K562 (cell line): ENCODE measurements around the gene METTL25B. TPM values are rescaled to one million over a fixed set of nuclear protein-coding genes. Genes with fewer than 3 reads are reported as not detected.

Experiments used
- ATAC-seq: fragments of 200-7000 bp; cut with Tn5 transposase; 3 replicates; pipeline ENCODE4 v1.9.1; 2020; ENCODE audit warnings: moderate library complexity
- BruUV-seq: library from RNA; stranded (reverse); fragments of 400-500 nt; replicated peaks from 2 replicates; lab custom pipeline; 2021; lab: Mats Ljungman, UMichigan
- CTCF ChIA-PET: fragments of 300-600 bp; formaldehyde crosslinking; extraction: SDS; loops from one replicate; lab custom pipeline; 2021; ENCODE audit warnings: low intra/inter-chr PET ratio; lab: Yijun Ruan, JAX
- POLR2A ChIA-PET: fragments of 300-600, 350-650 bp; sonication (Branson Sonifier 250); formaldehyde crosslinking; extraction: SDS; loops from one replicate; lab custom pipeline; 2021; ENCODE audit warnings: antibody characterized with exemption, inconsistent platforms; lab: Yijun Ruan, JAX
- DNase-seq, 4 experiments: peaks; one replicate each; pipeline versions ENCODE4 v3.0.0 to v3.0.0-alpha.2; 2011 to 2018; ENCODE audit warnings: low spot score in 3 of 4, mixed read lengths in 3 of 4; ENCODE audit errors: extremely low read depth in 1 of 4
- FAIRE-seq: peaks from 2 replicates; lab custom pipeline; 2011; peaks lifted over from hg19 to GRCh38; lab: Jason Lieb, UNC
- H2AFZ ChIP-seq: 2 replicates; pipeline ENCODE4 v1.6.0; 2011; ENCODE audit warnings: low read depth, low read length, control low read depth, inconsistent platforms
- H3K27ac ChIP-seq: fragments of 200-600 bp; 3 replicates; pipeline ENCODE4 v1.8.0; 2011; ENCODE audit warnings: low read depth, mild to moderate bottlenecking, control low read depth, inconsistent platforms, low read length, moderate library complexity, mixed read lengths; ENCODE audit errors: extremely low read depth
- H3K27me3 ChIP-seq, 2 experiments: fragments of 300-600 bp in 1 of 2; 2 replicates in 1 of 2; 3 replicates in 1 of 2; pipeline versions ENCODE4 v1.6.0 to v1.8.0; 2011; ENCODE audit warnings: inconsistent platforms in 2 of 2, low read length in 2 of 2, mild to moderate bottlenecking in 1 of 2, mixed read lengths in 1 of 2, moderate library complexity in 1 of 2; ENCODE audit not compliant: control insufficient read depth in 2 of 2, insufficient read depth in 2 of 2
- H3K36me3 ChIP-seq: fragments of 300-600 bp; 3 replicates; pipeline ENCODE4 v1.8.0; 2011; ENCODE audit warnings: mild to moderate bottlenecking, low read length, inconsistent platforms; ENCODE audit not compliant: control insufficient read depth, insufficient read depth
- H3K4me1 ChIP-seq, 2 experiments: fragments of 200-600 bp in 1 of 2; replicated peaks in 1 of 2; 2 replicates in 1 of 2; 3 replicates in 1 of 2; pipeline versions ENCODE4 v1.5.1 to v1.8.0; 2011; ENCODE audit warnings: inconsistent platforms in 2 of 2, low read length in 2 of 2, mild to moderate bottlenecking in 1 of 2, mixed read lengths in 1 of 2, moderate library complexity in 1 of 2; ENCODE audit not compliant: control insufficient read depth in 2 of 2, insufficient read depth in 2 of 2
- H3K4me2 ChIP-seq: 2 replicates; pipeline ENCODE4 v1.6.1; 2011; ENCODE audit warnings: low read length, control low read depth, inconsistent platforms, mixed read lengths; ENCODE audit not compliant: insufficient read depth
- H3K4me3 ChIP-seq: fragments of 200-600 bp; sonication (generic), shearing (Covaris generic); 2 replicates; pipeline ENCODE4 v1.5.1; 2016; ENCODE audit warnings: control low read depth, inconsistent platforms
- H3K79me2 ChIP-seq: fragments of 200-600 bp; 3 replicates; pipeline ENCODE4 v1.8.0; 2011; ENCODE audit warnings: low read length, inconsistent platforms; ENCODE audit not compliant: control insufficient read depth, insufficient read depth
- H3K9ac ChIP-seq, 2 experiments: 2 replicates each; pipeline versions ENCODE4 v1.6.0 to v1.6.1; 2011; ENCODE audit warnings: low read depth in 2 of 2, low read length in 2 of 2, control low read depth in 1 of 2, inconsistent platforms in 1 of 2, mild to moderate bottlenecking in 1 of 2, mixed read lengths in 1 of 2; ENCODE audit not compliant: insufficient read depth in 1 of 2
- H3K9me1 ChIP-seq: one replicate; pipeline ENCODE4 v1.6.0; 2011; ENCODE audit warnings: inconsistent platforms, mild to moderate bottlenecking, low read length, moderate library complexity; ENCODE audit not compliant: control insufficient read depth, insufficient read depth
- H3K9me3 ChIP-seq: replicated peaks from 2 replicates; pipeline ENCODE4 v1.5.1; 2011; ENCODE audit warnings: low read depth, low read length, inconsistent platforms; ENCODE audit not compliant: control insufficient read depth, insufficient read depth
- H4K20me1 ChIP-seq: replicated peaks from 2 replicates; pipeline ENCODE4 v1.6.1; 2011; ENCODE audit warnings: low read length, inconsistent platforms, mixed read lengths; ENCODE audit not compliant: control insufficient read depth, insufficient read depth
- CBX1 ChIP-seq: sonication (generic); IDR thresholded peaks from 2 replicates; pipeline ENCODE4 v1.6.1; 2016; ENCODE audit warnings: antibody characterized with exemption, low read depth, mild to moderate bottlenecking
- CCNT2 ChIP-seq: IDR thresholded peaks from 2 replicates; pipeline ENCODE4 v1.6.1; 2011; ENCODE audit warnings: borderline replicate concordance, low read depth, mild to moderate bottlenecking, moderate library complexity, mixed read lengths, low read length; ENCODE audit not compliant: insufficient read length; ENCODE audit errors: extremely low read depth
- CHAMP1 ChIP-seq: fragments of 450-650 bp; IDR thresholded peaks from 2 replicates; pipeline ENCODE4 v1.6.1; 2016; ENCODE audit warnings: mild to moderate bottlenecking
- DPF2 ChIP-seq: fragments of 450-650 bp; IDR thresholded peaks from 2 replicates; pipeline ENCODE4 v1.6.1; 2016
- HDAC6 ChIP-seq: IDR thresholded peaks from 2 replicates; pipeline ENCODE4 v1.6.1; 2012; ENCODE audit warnings: low read depth, mild to moderate bottlenecking, control low read depth, inconsistent platforms, low read length, moderate library complexity
- KLF13 ChIP-seq: fragments of 450-650 bp; IDR thresholded peaks from 2 replicates; pipeline ENCODE4 v1.6.1; 2016; ENCODE audit warnings: missing genetic modification characterization, low read depth, mild to moderate bottlenecking, missing compliant biosample characterization, moderate library complexity, borderline replicate concordance
- NR1H2 ChIP-seq: sonication (generic); formaldehyde crosslinking; IDR thresholded peaks from 2 replicates; pipeline ENCODE4 v1.4.0; 2020; ENCODE audit warnings: mild to moderate bottlenecking, missing genetic modification reagents
- POLR2G ChIP-seq: fragments of 200-400 bp; formaldehyde crosslinking; IDR thresholded peaks from 2 replicates; pipeline ENCODE4 v1.6.1; 2017; ENCODE audit warnings: low read depth, mild to moderate bottlenecking, antibody characterized with exemption, low read length, moderate library complexity
- SMC3 ChIP-seq: conservative IDR thresholded peaks from 2 replicates; pipeline ENCODE4 v1.6.1; 2011; ENCODE audit warnings: low read depth, low read length, improper control_type of control experiment; ENCODE audit not compliant: insufficient read depth
- SP1 ChIP-seq: sonication (generic); formaldehyde crosslinking; IDR thresholded peaks from 2 replicates; pipeline ENCODE4 v1.8.1; 2022; ENCODE audit warnings: mild to moderate bottlenecking, missing genetic modification reagents
- STAT5B ChIP-seq: fragments of 250-450 bp; sonication (Bioruptor Pico); IDR thresholded peaks from 2 replicates; pipeline ENCODE4 v1.8.0; 2021; ENCODE audit warnings: mild to moderate bottlenecking, inconsistent platforms
- TBP ChIP-seq: optimal IDR thresholded peaks from 2 replicates; pipeline ENCODE3; 2011; ENCODE audit warnings: low read depth, low read length, improper control_type of control experiment
- TFAM ChIP-seq: fragments of 250-450 bp; sonication (Bioruptor Pico); conservative IDR thresholded peaks from 2 replicates; pipeline ENCODE4 v1.5.0; 2021; ENCODE audit warnings: mild to moderate bottlenecking, moderate library complexity
- THRAP3 ChIP-seq: fragments of 450-650 bp; IDR thresholded peaks from 2 replicates; pipeline ENCODE4 v1.6.1; 2016; ENCODE audit warnings: mild to moderate bottlenecking, inconsistent platforms, borderline replicate concordance
- ZKSCAN3 ChIP-seq: fragments of 250-450 bp; sonication (Bioruptor Pico); IDR thresholded peaks from 2 replicates; pipeline ENCODE4 v1.4.0; 2020
- ZNF354B ChIP-seq: fragments of 250-450 bp; sonication (Bioruptor Pico); IDR thresholded peaks from 2 replicates; pipeline ENCODE4 v1.4.0; 2020
- WGBS: fragments of 100-300 bp; shearing (Covaris generic); methylation state at CpG from one replicate; pipeline ENCODE4 v1.1.6; 2016; ENCODE audit warnings: low coverage, mixed read lengths; ENCODE audit not compliant: insufficient coverage; ENCODE audit errors: missing lambda C conversion rate; 5-methylcytosine and 5-hydroxymethylcytosine counted together
- in situ Hi-C: fragments of 300-500 bp; cut with MboI; formaldehyde crosslinking; loops from 4 replicates; pipeline ENCODE4 v1.15.0; 2018; ENCODE audit warnings: inconsistent platforms, mixed read lengths
- intact Hi-C: fragments of 100-400 bp; cut with micrococcal nuclease; formaldehyde crosslinking; loops from 2 replicates; pipeline ENCODE4 v1.14.2; 2022
- polyA plus RNA-seq, 8 experiments: library from polyadenylated mRNA; depleted of rRNA in 4 of 8; stranded (reverse) in 5 of 8; unstranded in 3 of 8; fragments of >200 nt; fragmentation: Nextera tagmentation in 2 of 8; fragmentation: Illumina TruSeq in 1 of 8; extraction: Ambion mirVana in 2 of 8; extraction: Trizol in 1 of 8; gene quantifications; 2 replicates each; pipeline versions ENCODE4 v1.2.1 to v1.2.3, GENCODE V29; 2011 to 2014; ENCODE audit warnings: inconsistent platforms in 1 of 8, missing spikeins in 1 of 8
- total RNA-seq, 7 experiments: library from RNA; depleted of rRNA in 6 of 7; stranded (reverse); fragments of >200 nt in 6 of 7; fragmentation: Illumina TruSeq in 2 of 7; extraction: Trizol in 2 of 7; gene quantifications; 2 replicates each; pipeline versions ENCODE4 v1.2.1 to v1.2.3, GENCODE V29; 2011 to 2021; ENCODE audit warnings: low replicate concordance in 1 of 7

The METTL25B gene
- total and polyA plus RNA-seq, 9 of the 15 experiments (the other 6 are each of a cell fraction or from before 2014, with no cell fraction given) = 7.7 to 48.3 (median 33.1) TPM

- ATAC-seq (peak; percentile 94), FAIRE-seq (peak; percentile 100), DNase-seq (peak; percentile 87 to 99 (median 89))
- Histone ChIP-seq H3K27me3 (no peaks in the 10 kb centered on the region), H3K9ac (peak within 1 kb of the TSS; percentile 91 to 98), H3K36me3 (peaks cover 22% of the 10 kb centered on the region), H3K4me2 (peak within 1 kb of the TSS; percentile 98), H3K4me1 (peaks cover 17 to 22% of the 10 kb centered on the region in 2 experiments; a peak in 3 of 5 replicates), H3K9me1 (no peaks in the 10 kb centered on the region), H3K79me2 (peaks cover 61% of the 10 kb centered on the region), H3K9me3 (no peaks in the 10 kb centered on the region), H3K27ac (peak within 1 kb of the TSS; percentile 84), H3K4me3 (peak within 1 kb of the TSS; percentile 88), H4K20me1 (no peaks in the 10 kb centered on the region), H2AFZ (peak within 1 kb of the TSS; percentile 89)
- ChIA-PET CTCF (interaction anchor here (1.0 kb wide), 1 partner anchor 38 kb away, joined by 3 read pairs; no protein-coding TSS in a partner anchor), POLR2A (interaction anchor here (0.5 to 3.2 kb wide), 17 partner anchors 9 to 104 kb away, joined by 3 to 27 read pairs (median 4); partner anchors contain the start of genes HDGF, ISG20L2, METTL25B and MRPL24)
- in situ Hi-C loops = loop anchor here (5.0 kb wide), 1 partner anchor 40 kb away; the partner anchor contains the start of genes ISG20L2 and METTL25B
- BruUV-seq = TSS peak; percentile 64
- intact Hi-C loops = loop anchor here (1.0 to 2.0 kb wide), 3 partner anchors 16 to 40 kb away; partner anchors contain the start of genes HDGF and MRPL24
- WGBS = under 1% methylated on average over 40 of the region's 50 CpGs
- no peak for TF ChIP-seq TFAM
- TF ChIP-seq DPF2 = peak; percentile 11; the same call in 1 of the 2 replicates
- TF ChIP-seq ZKSCAN3 (CRISPR knock-in tag) = no peak
- no peak for TF ChIP-seq NR1H2 (CRISPR knock-in tag)
- no peak for TF ChIP-seq CHAMP1
- TF ChIP-seq CBX1 = 0 out of 2 replicates have a peak, but pooled peaks have one; percentile 8
- 0 out of 2 replicates have a peak, but pooled peaks have one; percentile 42 for TF ChIP-seq KLF13 (tag)
- TF ChIP-seq HDAC6 = no peak
- TF ChIP-seq SP1 = peak; percentile 84; the same call in 1 of the 2 replicates
- TF ChIP-seq POLR2G = peak; percentile 81
- TF ChIP-seq STAT5B (CRISPR knock-in tag) = no peak
- peak; percentile 73 for TF ChIP-seq TBP
- no peak for TF ChIP-seq ZNF354B (CRISPR knock-in tag)
- no peak for TF ChIP-seq CCNT2
- TF ChIP-seq THRAP3 = no peak
- no peak for TF ChIP-seq SMC3
These were observed 39.0 kb downstream of the METTL25B start, which contains the start of gene PRCC for GRCh38 chr1:156767101-156767878. Gene PRCC (plus strand): TSS chr1:156767535. CDS start chr1:156767772, 237 bp downstream.
